ENCODE data around the gene OR4K13. TPM values are rescaled to one million over a fixed set of nuclear protein-coding genes. Genes with fewer than 3 reads are reported as not detected.

The OR4K13 gene
- total RNA-seq, 4 donors from 2014 or later: not detected

Other genes starting within 250 kb of the OR4K13 start
- gene OR4N2, start 232.3 kb downstream of the OR4K13 start, total RNA-seq: not detected
- under 1 TPM in 1 of 4 donors, not detected in 3; 0.04 TPM for gene OR4K2, start 160.9 kb downstream of the OR4K13 start, total RNA-seq
- gene OR4K5, start 115.4 kb downstream of the OR4K13 start, total RNA-seq: not detected
- gene OR4K1, start 105.1 kb downstream of the OR4K13 start, total RNA-seq: not detected
- not detected for gene OR4K15, start 60.4 kb downstream of the OR4K13 start, total RNA-seq
- gene OR4Q2, start 33.9 kb downstream of the OR4K13 start, total RNA-seq: not detected
- gene OR4K14, start 16.7 kb downstream of the OR4K13 start, total RNA-seq: not detected
- gene OR4L1, start 24.0 kb upstream of the OR4K13 start, total RNA-seq: not detected
- not detected for gene OR4K17, start 74.7 kb upstream of the OR4K13 start, total RNA-seq
- gene OR4N5, start 102.8 kb upstream of the OR4K13 start, total RNA-seq: not detected
- not detected for gene OR11G2, start 154.9 kb upstream of the OR4K13 start, total RNA-seq
- gene OR11H6, start 187.7 kb upstream of the OR4K13 start, total RNA-seq: not detected
- gene OR11H7, start 192.9 kb upstream of the OR4K13 start, total RNA-seq: not detected
- not detected for gene OR11H4, start 203.2 kb upstream of the OR4K13 start, total RNA-seq